ENCODE results near the gene PLA2G10.
"Not testable (repeated sequence)": the region's sequence is repeated elsewhere in the genome, so short reads cannot be mapped to it uniquely, and the experiment has no call there.

PLA2G10 gene, protein sequence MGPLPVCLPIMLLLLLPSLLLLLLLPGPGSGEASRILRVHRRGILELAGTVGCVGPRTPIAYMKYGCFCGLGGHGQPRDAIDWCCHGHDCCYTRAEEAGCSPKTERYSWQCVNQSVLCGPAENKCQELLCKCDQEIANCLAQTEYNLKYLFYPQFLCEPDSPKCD

DNA sequence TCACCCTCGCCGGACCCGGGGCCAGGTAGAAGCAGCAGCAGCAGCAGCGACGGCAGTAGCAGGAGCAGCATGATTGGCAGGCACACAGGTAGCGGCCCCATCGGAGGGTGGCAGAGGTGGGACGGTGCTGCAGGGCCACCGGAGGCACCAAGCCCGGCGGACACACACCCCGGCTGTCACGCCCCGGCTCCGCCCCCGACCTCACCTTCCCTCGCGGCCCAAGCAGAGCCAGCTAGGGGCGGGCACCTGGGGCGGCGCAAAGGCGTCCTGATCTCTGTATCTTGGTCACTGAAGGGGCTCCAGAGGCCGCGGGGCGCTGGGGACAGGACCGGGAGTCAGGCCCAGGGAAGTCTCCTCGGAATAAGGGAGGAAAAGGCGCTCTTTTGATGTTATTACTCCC, at the start of gene PLA2G10:
Gene PLA2G10 (minus strand): TSS at position 180 of the 400 bp plus-strand sequence. CDS start 79 bp downstream, at position 101.
- not testable (repeated sequence) for DNase-seq

GRCh38 chr16:14742273-14743128, 48.4 kb upstream of the PLA2G10 start, which contains the start of gene NPIPA2:
Gene NPIPA2, plus strand, starts transcription at chr16:14742533. Its CDS starts 5,533 bp downstream, at chr16:14748066.
- not testable (repeated sequence) for DNase-seq

GRCh38 chr16:14741794-14742193, 47.7 kb upstream of the PLA2G10 start:
- not testable (repeated sequence) for DNase-seq

DNA sequence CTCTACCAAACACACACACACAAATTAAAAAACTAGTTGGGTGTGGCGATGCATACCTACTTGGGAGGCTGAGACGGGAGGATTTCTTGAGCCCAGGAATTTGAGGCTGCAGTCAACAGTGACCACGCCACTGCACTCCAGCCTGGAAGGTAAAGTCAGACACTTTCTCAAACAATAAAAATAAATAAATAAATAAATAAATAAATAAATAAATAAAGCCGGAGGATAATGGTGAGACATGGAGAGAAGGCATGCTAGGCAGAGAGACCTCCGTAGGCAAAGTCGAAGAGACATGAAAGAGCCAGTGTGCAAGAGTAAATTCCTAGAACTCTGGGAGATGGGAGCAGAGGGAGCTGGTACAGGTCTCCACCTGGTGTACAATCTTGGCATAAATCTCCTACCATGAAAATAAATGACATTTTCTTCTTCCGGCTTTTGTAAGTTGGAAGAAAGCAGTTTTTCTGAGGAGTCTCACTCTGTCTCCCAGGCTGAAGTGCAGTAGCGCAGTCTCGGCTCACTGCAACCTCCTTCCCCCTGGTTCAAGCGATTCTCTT, 46.8 kb upstream of the PLA2G10 start:
- not testable (repeated sequence) for DNase-seq

GRCh38 chr16:14733233-14733632, 39.1 kb upstream of the PLA2G10 start:
- DNase-seq, result not testable (repeated sequence)

- DNase-seq, result not testable (repeated sequence)
Observed at GRCh38 chr16:14703156-14704011, 9.3 kb upstream of the PLA2G10 start, which contains the start of gene NPIPA3. Gene NPIPA3, plus strand, starts transcription at chr16:14703411. Its CDS starts 5,533 bp downstream, at chr16:14708944.

DNA sequence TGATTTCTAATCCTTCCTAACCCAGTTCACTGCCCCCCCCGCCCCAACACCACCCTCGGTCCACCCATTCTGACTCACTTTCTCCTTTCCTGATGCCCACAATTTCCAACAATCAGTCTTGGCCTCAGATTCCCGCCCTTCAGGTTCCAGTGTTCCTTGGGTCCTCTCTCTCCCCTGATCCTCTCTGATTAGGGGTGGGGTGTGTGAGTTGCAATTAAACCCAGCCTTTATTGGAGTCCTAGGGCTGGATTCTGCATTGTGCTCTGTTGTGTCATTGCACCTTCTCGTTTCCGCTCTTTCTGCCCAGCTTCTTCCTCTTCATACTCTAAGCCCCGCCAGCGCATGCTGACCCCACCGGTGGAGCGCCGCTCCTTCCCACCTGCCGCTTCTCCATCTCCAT, 8.6 kb upstream of the PLA2G10 start:
- DNase-seq, result not testable (repeated sequence)

DNA sequence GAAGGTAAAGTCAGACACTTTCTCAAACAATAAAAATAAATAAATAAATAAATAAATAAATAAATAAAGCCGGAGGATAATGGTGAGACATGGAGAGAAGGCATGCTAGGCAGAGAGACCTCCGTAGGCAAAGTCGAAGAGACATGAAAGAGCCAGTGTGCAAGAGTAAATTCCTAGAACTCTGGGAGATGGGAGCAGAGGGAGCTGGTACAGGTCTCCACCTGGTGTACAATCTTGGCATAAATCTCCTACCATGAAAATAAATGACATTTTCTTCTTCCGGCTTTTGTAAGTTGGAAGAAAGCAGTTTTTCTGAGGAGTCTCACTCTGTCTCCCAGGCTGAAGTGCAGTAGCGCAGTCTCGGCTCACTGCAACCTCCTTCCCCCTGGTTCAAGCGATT, 7.8 kb upstream of the PLA2G10 start:
- not testable (repeated sequence) for DNase-seq

- DNase-seq, result not testable (repeated sequence)
Observed at GRCh38 chr16:14685870-14686793, 8.0 kb downstream of the PLA2G10 start.

- DNase-seq, result no peak
Observed at GRCh38 chr16:14682121-14682520, 12.0 kb downstream of the PLA2G10 start.

- no peak for DNase-seq
Observed at GRCh38 chr16:14681115-14681514, 13.0 kb downstream of the PLA2G10 start.

DNA sequence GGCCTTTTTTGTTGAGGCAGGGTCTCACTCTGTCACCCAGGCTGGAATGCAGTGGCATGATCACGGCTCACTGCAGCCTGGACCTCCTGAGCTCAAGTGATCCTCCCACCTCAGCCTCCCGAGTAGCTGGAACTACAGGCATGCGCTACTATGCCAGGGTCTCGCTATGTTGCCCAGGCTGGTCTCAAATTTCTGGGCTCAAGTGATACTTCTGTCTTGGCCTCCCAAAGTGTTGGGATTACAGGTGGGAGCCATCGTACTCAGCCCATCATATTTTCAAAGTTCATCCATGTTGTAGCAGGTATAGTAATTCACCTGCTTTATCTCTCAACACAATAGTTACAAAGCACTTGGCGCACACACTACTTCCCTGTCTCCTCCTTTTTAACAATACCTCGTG, 13.7 kb downstream of the PLA2G10 start:
- DNase-seq, result not testable (repeated sequence)

- DNase-seq, result no peak
Observed at GRCh38 chr16:14678748-14679497, 15.2 kb downstream of the PLA2G10 start.

DNA sequence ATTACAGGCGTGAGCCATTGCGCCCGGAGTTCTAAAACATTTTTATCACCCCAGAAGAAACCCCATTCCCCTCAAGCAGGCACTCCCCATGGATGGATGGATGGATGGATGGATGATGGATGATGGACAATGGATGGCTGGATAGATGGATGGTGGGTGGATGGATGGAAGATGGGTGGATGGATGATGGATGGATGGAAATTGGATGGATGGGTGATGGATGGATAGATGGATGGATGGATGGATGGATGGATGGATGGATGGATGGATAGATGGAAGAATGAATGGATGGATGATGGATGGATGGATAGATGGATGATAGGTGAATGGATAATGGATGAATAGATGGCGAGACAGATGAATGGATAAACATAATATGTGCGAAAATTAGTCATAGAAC, 16.5 kb downstream of the PLA2G10 start:
- no peak for DNase-seq

DNA sequence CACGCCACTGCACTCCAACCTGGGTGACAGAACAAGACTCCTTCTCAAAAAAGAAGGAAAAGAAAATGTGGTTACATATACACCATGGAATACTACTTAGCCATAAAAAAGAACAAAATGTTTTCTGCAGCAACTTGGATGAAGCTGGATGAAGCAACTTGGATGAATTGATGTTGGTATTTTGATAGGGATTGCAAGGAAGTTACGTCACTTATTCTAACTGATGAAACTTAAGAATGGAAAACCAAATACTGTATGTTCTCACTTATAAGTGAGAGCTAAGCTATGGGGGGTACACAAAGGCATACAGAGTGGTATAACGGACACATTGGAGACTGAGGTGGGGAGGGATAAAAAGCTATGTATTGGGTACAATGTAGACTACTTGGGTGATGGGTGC, 17.5 kb downstream of the PLA2G10 start:
- DNase-seq, result no peak

DNA sequence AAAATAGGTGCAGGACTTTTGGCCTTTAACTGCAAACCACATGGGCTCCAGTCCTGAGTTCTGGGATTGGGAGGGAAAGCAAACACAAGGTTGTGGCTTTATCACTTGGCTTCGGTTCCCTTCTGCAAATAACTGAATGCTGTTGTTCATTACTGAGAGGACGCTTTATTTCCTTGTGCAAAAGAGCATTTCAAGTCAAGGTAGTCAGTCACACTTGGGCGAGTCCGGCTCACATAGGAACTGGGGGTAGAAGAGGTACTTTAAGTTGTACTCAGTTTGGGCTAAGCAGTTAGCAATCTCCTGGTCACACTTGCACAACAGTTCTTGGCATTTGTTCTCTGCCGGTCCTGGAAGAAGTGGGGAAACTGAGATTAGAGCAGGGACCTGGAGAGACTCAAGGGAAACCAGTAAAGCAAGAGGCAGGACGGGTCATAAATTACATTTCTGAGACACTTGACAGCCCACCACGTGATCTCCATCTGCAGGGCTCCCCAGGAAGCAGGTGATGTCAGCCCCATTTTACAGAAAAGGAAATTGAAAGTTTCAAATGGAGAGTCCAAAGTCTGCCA, 21.6 kb downstream of the PLA2G10 start:
- DNase-seq, result no peak

GRCh38 chr16:14669776-14670175, 24.3 kb downstream of the PLA2G10 start:
- DNase-seq, result no peak

DNA sequence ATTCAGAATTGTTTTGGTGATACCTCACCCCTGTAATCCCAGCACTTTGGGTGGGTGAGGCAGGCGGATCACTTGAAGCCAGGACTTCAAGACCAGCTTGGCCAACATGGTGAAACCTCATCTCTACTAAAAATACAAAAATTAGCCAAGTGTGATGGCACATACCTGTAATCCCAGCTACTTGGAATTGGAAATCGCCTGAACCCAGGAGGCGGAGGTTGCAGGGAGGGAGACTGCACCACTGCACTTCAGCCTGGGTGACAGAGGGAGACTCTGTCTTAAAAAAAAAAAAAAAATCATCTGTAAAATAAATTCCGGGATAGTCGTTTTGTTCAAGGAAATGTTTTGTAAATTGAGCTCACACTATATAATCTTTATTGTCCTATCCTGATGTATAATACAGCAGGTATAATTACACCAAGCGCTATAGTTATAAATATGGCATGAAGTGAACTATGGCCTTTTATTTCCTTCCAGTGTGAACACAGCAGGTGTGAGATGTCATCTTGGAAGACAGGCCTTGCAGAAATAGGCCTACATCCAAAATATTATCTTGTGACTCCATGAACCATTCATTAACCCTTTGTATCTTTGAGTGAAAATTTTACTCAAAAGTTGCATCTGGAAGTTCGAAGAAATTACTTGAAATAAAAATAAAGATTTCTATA, 25.4 kb downstream of the PLA2G10 start:
- DNase-seq, result no peak

DNA sequence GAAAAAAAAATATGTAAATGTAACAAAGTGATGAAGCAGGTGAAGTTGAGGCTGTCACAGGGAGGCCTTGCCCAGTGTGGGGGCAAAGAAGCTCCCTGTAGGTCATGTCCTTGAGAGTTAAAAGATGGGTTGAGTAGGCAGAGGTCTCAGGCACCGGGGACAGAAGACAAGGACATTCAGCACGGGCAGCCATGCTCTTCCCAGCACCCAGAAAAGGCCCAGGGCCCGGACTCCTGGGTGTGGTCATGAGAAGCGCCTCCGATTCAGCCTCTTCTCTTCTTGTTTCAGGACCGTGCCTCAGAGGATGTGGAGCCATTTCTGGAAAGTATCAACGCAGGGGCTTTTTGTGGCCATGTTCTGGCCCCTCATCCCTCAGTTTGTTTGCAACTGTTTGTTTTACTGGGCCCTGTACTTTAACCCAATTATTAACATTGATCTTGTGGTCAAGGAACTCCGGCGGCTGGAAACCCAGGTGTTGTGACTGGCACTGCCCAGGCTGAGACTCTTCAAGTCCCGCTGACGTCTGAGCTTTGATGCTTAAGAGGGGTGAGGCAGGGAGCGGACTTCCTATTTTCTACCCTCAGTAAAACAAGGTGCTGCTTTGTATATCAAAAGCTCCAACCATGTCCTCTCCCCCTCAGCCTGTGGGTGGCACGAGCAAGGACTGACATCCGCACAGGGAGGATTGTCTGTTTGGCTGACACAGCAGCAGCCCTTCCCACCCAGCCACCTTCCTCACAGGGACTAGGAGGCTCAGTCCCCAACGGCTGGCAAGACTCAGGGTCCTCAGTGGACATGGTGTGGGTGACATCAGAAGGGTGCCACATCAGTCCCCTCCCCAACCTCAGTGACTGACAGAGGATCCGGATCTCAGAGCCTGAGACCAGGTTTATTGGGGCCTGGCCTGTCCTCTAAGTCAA, 26.5 kb downstream of the PLA2G10 start:
- DNase-seq, result no peak

Data from CD4-positive, alpha-beta T cell treated with Interleukin-17A for 1 hour (primary cell).